Measurements from ENCODE around the gene KDELR3.

KDELR3 gene

DNA sequence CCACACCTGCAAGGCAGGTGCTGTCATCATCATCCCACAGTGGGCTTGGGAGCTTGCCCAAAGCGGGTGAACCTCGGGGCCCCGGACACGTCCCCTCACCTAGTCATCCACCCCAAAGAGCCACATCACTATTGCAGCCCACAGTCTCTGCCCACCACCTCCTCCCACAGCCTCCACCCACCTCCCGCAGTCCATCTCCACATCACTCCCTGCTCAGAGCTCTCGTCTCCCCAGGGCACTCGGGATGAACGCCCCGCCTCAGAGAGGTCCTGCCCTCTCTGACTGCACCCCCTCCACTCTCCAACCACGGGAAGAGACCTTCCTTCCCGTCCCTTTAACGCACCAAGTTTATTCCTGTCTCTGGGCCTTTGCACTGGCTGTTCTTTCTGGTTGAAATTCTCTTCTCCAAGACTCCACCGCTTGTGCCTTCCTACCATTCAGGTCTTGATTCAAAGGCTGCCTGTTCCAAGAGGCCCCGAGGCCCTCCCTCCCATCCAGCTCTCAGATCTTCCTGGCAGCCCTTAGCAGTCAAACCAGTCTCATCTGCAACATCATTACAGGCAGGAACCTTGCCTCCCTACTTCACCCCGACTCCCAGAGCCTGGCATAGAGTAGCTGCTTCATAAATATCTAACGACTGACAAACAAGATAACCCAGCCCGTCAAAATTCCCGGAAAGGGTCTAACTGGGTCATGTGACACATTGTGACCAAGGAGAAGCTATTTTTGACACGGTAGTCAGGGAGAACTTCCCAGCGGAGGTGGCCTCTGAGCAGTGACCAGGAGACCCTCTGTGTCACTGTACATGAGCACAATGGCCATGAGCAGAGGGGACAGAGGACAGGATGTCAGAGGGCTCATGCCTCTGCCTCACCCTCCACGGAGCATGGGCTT lies 24.0 kb upstream of the KDELR3 start:
- no peak for DNase-seq (ENCODE audit: low read depth, low spot score)
- Histone ChIP-seq H3K9me3 (ENCODE audit: low read depth, low read length) (no peaks in the 10 kb centered on the region), H3K9ac (ENCODE audit: insufficient read length) (no peak overlapping the region), H3K36me3 (ENCODE audit: insufficient read depth, low read length) (no peaks in the 10 kb centered on the region), H3K4me3 (no peak overlapping the region), H3K27ac (no peak overlapping the region)
- TF ChIP-seq FOXP2 (optimal IDR thresholded peaks at IDR 0.05; ENCODE audit: control extremely low read depth, extremely low read length, insufficient read depth) (no peak), EZH2 (IDR thresholded peaks at IDR 0.05) (no peak), POLR2AphosphoS5 (IDR thresholded peaks at IDR 0.05; ENCODE audit: borderline replicate concordance, low read depth, low read length) (no peak)

- DNase-seq (ENCODE audit: low read depth, low spot score): no peak
- Histone ChIP-seq H3K27ac (no peak overlapping the region), H3K9ac (ENCODE audit: insufficient read length) (no peak overlapping the region), H3K9me3 (ENCODE audit: low read depth, low read length) (no peaks in the 10 kb centered on the region), H3K36me3 (ENCODE audit: insufficient read depth, low read length) (no peaks in the 10 kb centered on the region), H3K4me3 (no peak overlapping the region)
- TF ChIP-seq EZH2 (IDR thresholded peaks at IDR 0.05): no peak
- TF ChIP-seq FOXP2 (optimal IDR thresholded peaks at IDR 0.05; ENCODE audit: control extremely low read depth, extremely low read length, insufficient read depth): no peak
- no peak for TF ChIP-seq POLR2AphosphoS5 (IDR thresholded peaks at IDR 0.05; ENCODE audit: borderline replicate concordance, low read depth, low read length)
Measured at GRCh38 chr22:38444783-38445182, 23.1 kb upstream of the KDELR3 start.

- no peak for TF ChIP-seq POLR2AphosphoS5 (IDR thresholded peaks at IDR 0.05; ENCODE audit: borderline replicate concordance, low read depth, low read length)
- TF ChIP-seq FOXP2 (optimal IDR thresholded peaks at IDR 0.05; ENCODE audit: control extremely low read depth, extremely low read length, insufficient read depth): no peak
- no peak for TF ChIP-seq EZH2 (IDR thresholded peaks at IDR 0.05)
- DNase-seq (ENCODE audit: low read depth, low spot score): no peak
- Histone ChIP-seq H3K9me3 (ENCODE audit: low read depth, low read length) (no peaks in the 10 kb centered on the region), H3K9ac (ENCODE audit: insufficient read length) (no peak overlapping the region), H3K27ac (no peak overlapping the region), H3K4me3 (no peak overlapping the region), H3K36me3 (ENCODE audit: insufficient read depth, low read length) (no peaks in the 10 kb centered on the region)
Measured at GRCh38 chr22:38446018-38446601, 21.8 kb upstream of the KDELR3 start.

GRCh38 chr22:38448945-38449745 lies 18.8 kb upstream of the KDELR3 start:
- H3K9ac ChIP-seq (ENCODE audit: insufficient read length): no peak overlapping the region
- no peaks in the 10 kb centered on the region for H3K9me3 ChIP-seq (ENCODE audit: low read depth, low read length)
- no peak for TF ChIP-seq FOXP2 (optimal IDR thresholded peaks at IDR 0.05; ENCODE audit: control extremely low read depth, extremely low read length, insufficient read depth)
- TF ChIP-seq EZH2 (IDR thresholded peaks at IDR 0.05): no peak
- TF ChIP-seq POLR2AphosphoS5 (IDR thresholded peaks at IDR 0.05; ENCODE audit: borderline replicate concordance, low read depth, low read length): no peak
- no peak overlapping the region for H3K27ac ChIP-seq
- DNase-seq (ENCODE audit: low read depth, low spot score): no peak
- H3K36me3 ChIP-seq (ENCODE audit: insufficient read depth, low read length): no peaks in the 10 kb centered on the region
- no peak overlapping the region for H3K4me3 ChIP-seq

DNA sequence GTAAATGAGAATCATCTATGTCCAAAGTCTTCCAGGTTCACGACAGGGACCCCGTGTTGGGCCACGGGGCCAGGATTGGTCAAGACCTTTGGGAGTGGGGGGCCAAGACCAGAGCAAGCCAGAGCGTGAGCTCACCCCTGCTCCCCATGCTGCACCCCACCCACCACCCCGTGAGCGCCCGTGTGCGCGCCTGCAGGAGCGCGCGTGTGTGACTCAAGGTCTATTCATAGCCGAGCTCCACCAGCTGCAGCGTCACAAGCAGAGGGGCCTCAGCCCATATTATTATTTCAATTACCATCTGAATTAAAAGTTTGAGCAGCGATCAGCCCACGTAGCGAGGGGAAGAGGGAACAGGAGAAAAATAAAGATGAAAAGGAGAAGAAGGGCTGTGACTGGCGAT lies 18.1 kb upstream of the KDELR3 start:
- Histone ChIP-seq H3K27ac (no peak overlapping the region), H3K9ac (ENCODE audit: insufficient read length) (no peak overlapping the region), H3K9me3 (ENCODE audit: low read depth, low read length) (no peaks in the 10 kb centered on the region), H3K4me3 (no peak overlapping the region), H3K36me3 (ENCODE audit: insufficient read depth, low read length) (no peaks in the 10 kb centered on the region)
- DNase-seq (ENCODE audit: low read depth, low spot score): no peak
- no peak for TF ChIP-seq FOXP2 (optimal IDR thresholded peaks at IDR 0.05; ENCODE audit: control extremely low read depth, extremely low read length, insufficient read depth)
- no peak for TF ChIP-seq EZH2 (IDR thresholded peaks at IDR 0.05)
- no peak for TF ChIP-seq POLR2AphosphoS5 (IDR thresholded peaks at IDR 0.05; ENCODE audit: borderline replicate concordance, low read depth, low read length)

- H3K4me3 ChIP-seq: no peak overlapping the region
- no peaks in the 10 kb centered on the region for H3K36me3 ChIP-seq (ENCODE audit: insufficient read depth, low read length)
- H3K9ac ChIP-seq (ENCODE audit: insufficient read length): no peak overlapping the region
- H3K9me3 ChIP-seq (ENCODE audit: low read depth, low read length): no peaks in the 10 kb centered on the region
- TF ChIP-seq EZH2 (IDR thresholded peaks at IDR 0.05) (no peak), FOXP2 (optimal IDR thresholded peaks at IDR 0.05; ENCODE audit: control extremely low read depth, extremely low read length, insufficient read depth) (no peak), POLR2AphosphoS5 (IDR thresholded peaks at IDR 0.05; ENCODE audit: borderline replicate concordance, low read depth, low read length) (no peak)
- H3K27ac ChIP-seq: no peak overlapping the region
- DNase-seq (ENCODE audit: low read depth, low spot score): no peak
Measured at GRCh38 chr22:38450234-38450797, 17.6 kb upstream of the KDELR3 start.

- TF ChIP-seq EZH2 (IDR thresholded peaks at IDR 0.05) (no peak), FOXP2 (optimal IDR thresholded peaks at IDR 0.05; ENCODE audit: control extremely low read depth, extremely low read length, insufficient read depth) (no peak), POLR2AphosphoS5 (IDR thresholded peaks at IDR 0.05; ENCODE audit: borderline replicate concordance, low read depth, low read length) (no peak)
- Histone ChIP-seq H3K4me3 (no peak overlapping the region), H3K36me3 (ENCODE audit: insufficient read depth, low read length) (no peaks in the 10 kb centered on the region), H3K9ac (ENCODE audit: insufficient read length) (no peak overlapping the region), H3K9me3 (ENCODE audit: low read depth, low read length) (no peaks in the 10 kb centered on the region), H3K27ac (no peak overlapping the region)
- DNase-seq (ENCODE audit: low read depth, low spot score): no peak
Measured at GRCh38 chr22:38451404-38451803, 16.5 kb upstream of the KDELR3 start.

DNA sequence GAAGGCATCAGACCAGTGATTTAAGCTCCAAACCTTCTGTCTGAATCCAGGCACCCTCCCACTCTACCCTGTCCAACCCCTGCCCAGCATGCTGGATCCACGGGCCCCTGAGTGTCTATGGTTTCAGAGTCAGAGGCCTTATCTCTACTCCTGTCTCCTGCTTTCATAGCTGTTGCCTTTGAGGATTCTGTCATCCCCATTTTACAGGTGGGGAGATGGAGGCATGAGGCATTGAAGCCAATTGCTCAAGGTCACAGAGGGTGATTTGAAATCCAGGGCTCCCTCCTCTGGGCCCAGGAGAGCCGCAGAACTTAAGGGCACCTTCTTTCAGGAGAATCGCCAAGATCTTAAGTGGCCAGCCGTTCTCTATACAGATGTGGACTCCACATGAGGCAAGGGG lies 16.0 kb upstream of the KDELR3 start:
- Histone ChIP-seq H3K4me3 (no peak overlapping the region), H3K9me3 (ENCODE audit: low read depth, low read length) (no peaks in the 10 kb centered on the region), H3K27ac (no peak overlapping the region), H3K9ac (ENCODE audit: insufficient read length) (no peak overlapping the region), H3K36me3 (ENCODE audit: insufficient read depth, low read length) (no peaks in the 10 kb centered on the region)
- DNase-seq (ENCODE audit: low read depth, low spot score): no peak
- TF ChIP-seq POLR2AphosphoS5 (IDR thresholded peaks at IDR 0.05; ENCODE audit: borderline replicate concordance, low read depth, low read length) (no peak), FOXP2 (optimal IDR thresholded peaks at IDR 0.05; ENCODE audit: control extremely low read depth, extremely low read length, insufficient read depth) (no peak), EZH2 (IDR thresholded peaks at IDR 0.05) (no peak)

All from SK-N-MC (cell line).